ENCODE results near the gene NRP1.
A peak's percentile ranks its signal among the peaks of the same experiment; 100 is the strongest.

NRP1 gene

GRCh38 chr10:33376976-33377657 is 42.6 kb upstream of the NRP1 start:
- H3K4me3 ChIP-seq (ENCODE audit: low read depth, low read length) = no peak overlapping the region
- DNase-seq (ENCODE audit: low read depth, low spot score) = peak; percentile 75
- in situ Hi-C loops (cut with HindIII; ENCODE audit: low sequenced_read_pairs) = no loop called here
- TF ChIP-seq, protein P1, sequence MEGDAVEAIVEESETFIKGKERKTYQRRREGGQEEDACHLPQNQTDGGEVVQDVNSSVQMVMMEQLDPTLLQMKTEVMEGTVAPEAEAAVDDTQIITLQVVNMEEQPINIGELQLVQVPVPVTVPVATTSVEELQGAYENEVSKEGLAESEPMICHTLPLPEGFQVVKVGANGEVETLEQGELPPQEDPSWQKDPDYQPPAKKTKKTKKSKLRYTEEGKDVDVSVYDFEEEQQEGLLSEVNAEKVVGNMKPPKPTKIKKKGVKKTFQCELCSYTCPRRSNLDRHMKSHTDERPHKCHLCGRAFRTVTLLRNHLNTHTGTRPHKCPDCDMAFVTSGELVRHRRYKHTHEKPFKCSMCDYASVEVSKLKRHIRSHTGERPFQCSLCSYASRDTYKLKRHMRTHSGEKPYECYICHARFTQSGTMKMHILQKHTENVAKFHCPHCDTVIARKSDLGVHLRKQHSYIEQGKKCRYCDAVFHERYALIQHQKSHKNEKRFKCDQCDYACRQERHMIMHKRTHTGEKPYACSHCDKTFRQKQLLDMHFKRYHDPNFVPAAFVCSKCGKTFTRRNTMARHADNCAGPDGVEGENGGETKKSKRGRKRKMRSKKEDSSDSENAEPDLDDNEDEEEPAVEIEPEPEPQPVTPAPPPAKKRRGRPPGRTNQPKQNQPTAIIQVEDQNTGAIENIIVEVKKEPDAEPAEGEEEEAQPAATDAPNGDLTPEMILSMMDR (IDR thresholded peaks at IDR 0.05; ENCODE audit: low read depth, low read length) = no peak

DNA sequence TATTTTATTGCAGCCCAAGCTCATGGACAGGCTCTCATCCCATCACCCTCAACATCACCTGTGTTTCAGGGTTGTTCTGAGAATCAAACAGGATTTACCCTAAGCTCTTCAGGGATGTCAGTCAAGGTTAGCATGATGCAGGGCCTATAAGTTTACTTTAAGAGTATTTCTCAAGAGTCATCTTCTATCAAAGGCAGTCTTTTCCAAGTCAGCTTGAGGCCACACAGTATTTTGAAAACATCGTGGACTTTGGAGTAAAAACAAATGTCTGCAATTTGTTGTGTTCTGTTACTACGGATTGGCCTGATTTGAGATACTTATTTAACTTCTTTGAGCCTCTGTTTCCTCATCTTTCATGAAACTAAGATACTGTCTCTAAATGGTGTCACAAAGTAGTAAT is 42.0 kb upstream of the NRP1 start:
- no peak overlapping the region for H3K4me3 ChIP-seq (ENCODE audit: low read depth, low read length)
- TF ChIP-seq, protein P1 (IDR thresholded peaks at IDR 0.05; ENCODE audit: low read depth, low read length) = no peak
- no peak for DNase-seq (ENCODE audit: low read depth, low spot score)
- in situ Hi-C loops (cut with HindIII; ENCODE audit: low sequenced_read_pairs) = no loop called here

GRCh38 chr10:33373263-33373662 is 38.8 kb upstream of the NRP1 start:
- DNase-seq (ENCODE audit: low read depth, low spot score) = no peak
- TF ChIP-seq, protein P1 (IDR thresholded peaks at IDR 0.05; ENCODE audit: low read depth, low read length) = no peak
- in situ Hi-C loops (cut with HindIII; ENCODE audit: low sequenced_read_pairs) = no loop called here
- H3K4me3 ChIP-seq (ENCODE audit: low read depth, low read length) = no peak overlapping the region

- H3K4me3 ChIP-seq (ENCODE audit: low read depth, low read length) = no peak overlapping the region
- in situ Hi-C loops (cut with HindIII; ENCODE audit: low sequenced_read_pairs) = no loop called here
- no peak for DNase-seq (ENCODE audit: low read depth, low spot score)
- TF ChIP-seq, protein P1 (IDR thresholded peaks at IDR 0.05; ENCODE audit: low read depth, low read length) = no peak
Observed at GRCh38 chr10:33371234-33371633, 36.8 kb upstream of the NRP1 start.

DNA sequence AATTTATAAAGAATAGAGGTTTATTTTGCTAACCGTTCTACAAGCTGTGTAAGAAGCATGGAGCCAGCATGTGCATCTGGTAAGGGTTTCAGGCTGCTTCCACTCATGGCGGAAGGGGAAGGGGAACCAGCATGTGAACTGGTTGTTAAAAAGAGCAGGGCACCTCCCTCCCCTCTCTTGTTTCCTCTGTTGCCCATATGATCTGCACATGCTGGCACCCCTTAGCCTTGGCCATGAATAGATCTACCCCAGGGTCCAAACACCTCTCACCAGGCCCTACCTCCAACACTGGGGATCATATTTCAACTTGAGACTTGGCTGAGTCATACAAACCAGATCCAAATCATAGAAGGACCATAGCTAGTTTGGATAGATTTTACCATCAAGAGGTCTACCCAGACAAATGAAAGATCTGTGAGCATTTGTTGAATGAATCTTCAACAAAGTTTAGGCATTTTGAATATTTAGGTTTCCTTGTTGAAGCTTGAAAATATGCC is 36.0 kb upstream of the NRP1 start:
- in situ Hi-C loops (cut with HindIII; ENCODE audit: low sequenced_read_pairs) = no loop called here
- DNase-seq (ENCODE audit: low read depth, low spot score) = no peak
- H3K4me3 ChIP-seq (ENCODE audit: low read depth, low read length) = no peak overlapping the region
- TF ChIP-seq, protein P1 (IDR thresholded peaks at IDR 0.05; ENCODE audit: low read depth, low read length) = no peak

- TF ChIP-seq, protein P1 (IDR thresholded peaks at IDR 0.05; ENCODE audit: low read depth, low read length) = no peak
- no peak overlapping the region for H3K4me3 ChIP-seq (ENCODE audit: low read depth, low read length)
- DNase-seq (ENCODE audit: low read depth, low spot score) = no peak
- in situ Hi-C loops (cut with HindIII; ENCODE audit: low sequenced_read_pairs) = no loop called here
Observed at GRCh38 chr10:33368086-33368485, 33.6 kb upstream of the NRP1 start.
